Measurements from ENCODE around the gene CTSC. TPM values are rescaled to one million over a fixed set of nuclear protein-coding genes. Genes with fewer than 3 reads are reported as not detected.

CTSC gene
- total RNA-seq, 1 experiment from 2014 or later: 748 TPM

DNA sequence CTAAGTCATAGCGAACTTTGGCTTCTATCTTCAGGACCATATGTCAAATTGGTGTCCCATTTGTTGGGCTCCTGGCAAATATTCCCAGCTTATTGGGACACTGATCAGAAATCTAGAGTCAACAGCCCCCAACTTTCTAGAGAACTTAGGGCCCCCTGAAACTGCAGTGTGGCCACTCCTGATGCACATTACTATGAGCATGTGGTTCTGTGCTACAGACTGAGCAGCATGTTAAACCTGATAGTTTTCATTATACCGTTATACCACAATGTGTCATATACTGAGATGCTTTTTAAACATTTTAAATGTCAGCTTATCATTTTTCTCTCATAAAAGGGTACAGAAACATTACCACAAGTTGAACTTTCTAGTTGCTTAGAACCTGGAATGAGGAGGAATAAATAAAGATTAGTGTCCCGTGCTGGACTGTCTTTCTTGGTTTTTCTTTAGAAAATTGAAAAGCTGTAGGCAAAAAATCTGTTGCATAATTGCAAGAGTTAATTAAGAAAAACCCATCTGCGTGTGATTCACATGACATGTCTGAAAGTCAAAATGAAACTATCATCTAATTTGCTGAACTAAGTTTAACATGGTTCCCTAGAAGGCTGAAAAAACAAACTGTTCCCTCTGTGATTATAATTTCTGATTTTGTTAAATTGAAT lies 16.4 kb upstream of the CTSC start:
- no peak for DNase-seq (ENCODE audit: extremely low read depth, low read depth)

DNA sequence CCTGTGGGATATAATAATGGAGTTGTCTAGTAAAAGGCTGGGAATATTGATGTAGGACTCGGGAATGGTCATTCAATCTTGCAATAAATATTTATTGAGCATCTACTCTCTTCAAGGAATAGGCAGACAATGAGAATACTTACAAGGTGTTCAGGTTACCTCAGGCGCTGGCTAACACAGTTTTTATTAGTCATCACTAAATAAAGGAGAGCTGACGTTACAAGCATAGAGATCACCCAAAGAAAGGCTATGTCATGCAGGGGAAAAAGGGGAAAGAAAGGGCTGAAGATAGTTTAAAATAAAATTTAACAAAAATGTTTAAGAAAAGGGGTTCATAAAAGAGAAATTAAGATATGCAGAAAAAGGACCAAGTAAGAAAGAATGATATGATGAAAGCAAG lies 15.8 kb upstream of the CTSC start:
- DNase-seq (ENCODE audit: extremely low read depth, low read depth): no peak

DNA sequence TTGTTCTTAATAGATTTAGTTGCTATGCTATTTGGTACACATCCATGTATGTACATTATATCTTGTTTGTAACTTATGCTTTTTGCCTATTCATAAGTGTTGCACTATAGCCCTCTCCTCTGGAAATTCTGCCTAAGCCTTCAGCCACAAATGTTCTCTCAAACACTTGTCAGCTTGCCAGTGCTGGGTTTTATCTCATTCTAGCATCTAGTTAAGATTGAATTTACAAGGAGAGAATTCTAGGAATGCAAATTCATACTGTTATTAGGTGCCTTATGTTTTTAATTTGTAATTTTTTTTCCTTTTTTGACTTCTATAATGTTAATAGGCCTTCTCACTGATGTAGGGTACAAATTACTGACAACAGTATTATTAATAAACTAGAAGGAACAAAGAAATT lies 14.6 kb upstream of the CTSC start:
- DNase-seq (ENCODE audit: extremely low read depth, low read depth): no peak

DNA sequence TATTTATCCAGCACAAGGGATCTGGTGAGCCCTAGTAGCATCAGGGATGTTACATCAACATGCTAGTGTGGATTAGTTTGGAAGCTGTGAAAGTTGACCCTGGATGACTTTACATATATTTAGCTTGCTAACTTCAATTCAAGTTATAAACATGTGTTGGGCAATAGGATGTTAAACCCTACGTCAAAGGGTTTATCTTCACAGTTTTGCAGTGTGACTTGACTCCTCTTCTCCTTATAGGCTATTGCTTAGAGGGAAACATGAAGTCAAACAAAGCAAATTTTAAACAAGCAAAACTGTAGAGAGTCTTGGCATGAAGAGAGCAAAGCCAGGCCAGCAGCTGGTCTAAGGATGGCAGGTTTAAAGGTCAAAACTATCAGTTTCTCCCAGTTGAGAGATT lies 11.3 kb upstream of the CTSC start:
- peak; percentile 90 for DNase-seq (ENCODE audit: extremely low read depth, low read depth)

DNA sequence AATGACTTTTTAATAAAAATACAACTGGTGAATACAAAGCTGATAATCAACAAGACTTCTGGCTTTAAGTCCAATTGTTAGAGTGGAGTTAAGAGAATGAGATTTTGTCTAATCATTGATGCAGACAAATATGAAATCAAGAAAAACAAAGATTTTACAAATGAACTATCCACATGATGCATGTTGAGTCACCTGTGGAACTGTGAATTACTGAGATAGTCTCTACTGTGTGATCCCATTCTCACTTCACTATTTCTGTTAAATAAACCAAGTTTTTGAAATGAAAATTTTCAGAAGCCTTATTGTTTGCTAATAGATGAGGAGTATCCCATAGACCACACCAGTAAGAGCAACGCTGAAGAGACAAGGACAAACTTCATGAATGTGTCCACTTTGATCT lies 8.4 kb upstream of the CTSC start:
- no peak for DNase-seq (ENCODE audit: extremely low read depth, low read depth)

DNA sequence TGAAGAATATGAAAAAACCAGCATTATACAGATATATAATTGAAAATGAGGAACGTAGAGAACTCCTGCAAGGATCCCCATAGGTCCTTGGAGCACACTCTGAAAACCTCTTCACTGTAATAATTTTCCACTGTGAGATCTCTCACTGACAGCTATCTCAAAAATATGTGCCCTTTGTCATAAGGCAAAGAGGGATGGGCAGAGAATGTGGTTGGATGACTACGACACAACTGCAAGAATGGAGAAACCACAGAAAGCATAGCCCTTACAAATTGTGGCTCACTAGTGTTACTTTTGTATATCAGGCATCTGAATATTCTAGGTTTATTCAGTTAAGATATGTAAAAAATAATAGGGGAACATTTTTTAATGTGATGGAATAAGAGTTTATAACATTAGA lies 7.9 kb upstream of the CTSC start:
- no peak for DNase-seq (ENCODE audit: extremely low read depth, low read depth)

DNA sequence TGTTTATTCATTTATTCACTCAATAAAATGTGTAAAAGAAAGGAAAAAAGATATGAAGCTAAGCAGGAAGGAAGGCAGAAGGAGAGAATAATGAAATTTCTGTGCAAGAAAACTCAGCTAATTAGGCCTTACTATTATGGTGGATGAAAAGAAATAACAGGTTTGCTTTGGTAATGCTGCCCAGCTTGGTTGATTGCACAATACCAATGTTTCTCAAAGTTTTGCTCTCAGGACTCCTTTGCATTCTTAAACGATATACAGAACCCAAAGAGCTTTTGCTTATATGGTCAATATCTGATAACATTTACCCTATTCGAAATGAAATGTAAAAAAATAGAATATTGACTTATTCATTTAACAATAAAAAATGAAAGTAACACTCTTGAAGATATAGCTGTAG lies 7.3 kb upstream of the CTSC start:
- DNase-seq (ENCODE audit: extremely low read depth, low read depth): no peak

DNA sequence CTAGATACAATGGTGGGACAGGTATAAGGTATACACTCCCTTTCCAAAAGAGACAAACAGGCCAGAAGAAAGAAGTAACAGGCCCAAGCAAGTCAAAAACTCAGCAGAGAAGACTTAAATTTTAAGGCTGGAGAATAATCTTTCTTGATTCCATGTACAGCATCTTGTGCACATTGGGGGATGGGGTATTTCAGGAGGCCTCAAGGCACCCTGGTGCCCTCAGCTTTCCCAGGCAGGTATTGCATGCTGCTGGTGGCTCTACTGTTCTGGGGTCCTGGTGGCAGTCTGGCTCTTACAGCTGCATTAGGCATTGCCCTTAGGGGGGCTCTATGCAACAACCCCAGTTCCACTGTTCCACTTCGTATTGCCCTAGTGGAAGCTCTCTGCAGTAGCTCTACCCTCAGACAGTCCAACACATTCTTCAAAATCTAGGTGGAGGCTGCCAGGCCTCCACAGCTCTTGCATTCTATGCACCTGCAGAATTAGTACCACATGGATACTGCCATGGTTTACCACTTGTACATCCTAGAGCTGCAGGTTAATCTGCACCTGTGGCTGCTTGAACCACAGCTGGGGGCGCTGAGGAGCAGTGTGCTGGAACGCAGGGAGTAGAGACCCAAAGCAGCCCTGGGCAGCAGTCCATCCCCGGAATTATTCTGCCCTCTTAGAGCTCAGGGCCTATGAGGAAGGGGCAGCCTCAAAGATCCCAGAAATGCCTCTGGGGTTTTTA lies 4.2 kb upstream of the CTSC start:
- DNase-seq (ENCODE audit: extremely low read depth, low read depth): no peak

DNA sequence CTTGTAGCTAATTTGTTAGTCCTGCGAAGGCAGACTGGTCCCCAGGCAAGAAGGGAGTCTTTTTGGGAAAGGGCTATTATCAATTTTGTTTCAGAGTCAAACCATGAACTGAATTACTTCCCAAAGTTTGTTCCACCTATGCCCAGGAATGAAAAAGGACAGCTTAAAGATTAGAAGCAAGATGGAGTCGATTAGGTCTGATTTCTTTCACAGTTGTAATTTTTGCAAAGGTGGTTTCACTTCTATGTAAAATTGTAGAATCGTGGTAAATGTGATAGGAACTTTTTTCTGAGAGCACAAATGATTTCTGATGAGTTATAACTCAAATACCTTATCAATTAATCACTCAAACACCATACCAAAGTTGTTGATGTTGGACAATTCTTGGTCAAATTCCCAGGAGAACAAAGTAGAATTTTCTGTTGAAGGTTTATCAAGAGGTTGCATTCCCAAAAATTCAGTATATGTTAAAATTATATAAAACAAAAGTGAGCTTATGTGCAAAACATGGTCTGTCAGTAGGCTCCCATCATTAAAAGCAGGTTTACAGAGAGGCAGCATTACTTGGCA lies 2.9 kb upstream of the CTSC start:
- no peak for DNase-seq (ENCODE audit: extremely low read depth, low read depth)

DNA sequence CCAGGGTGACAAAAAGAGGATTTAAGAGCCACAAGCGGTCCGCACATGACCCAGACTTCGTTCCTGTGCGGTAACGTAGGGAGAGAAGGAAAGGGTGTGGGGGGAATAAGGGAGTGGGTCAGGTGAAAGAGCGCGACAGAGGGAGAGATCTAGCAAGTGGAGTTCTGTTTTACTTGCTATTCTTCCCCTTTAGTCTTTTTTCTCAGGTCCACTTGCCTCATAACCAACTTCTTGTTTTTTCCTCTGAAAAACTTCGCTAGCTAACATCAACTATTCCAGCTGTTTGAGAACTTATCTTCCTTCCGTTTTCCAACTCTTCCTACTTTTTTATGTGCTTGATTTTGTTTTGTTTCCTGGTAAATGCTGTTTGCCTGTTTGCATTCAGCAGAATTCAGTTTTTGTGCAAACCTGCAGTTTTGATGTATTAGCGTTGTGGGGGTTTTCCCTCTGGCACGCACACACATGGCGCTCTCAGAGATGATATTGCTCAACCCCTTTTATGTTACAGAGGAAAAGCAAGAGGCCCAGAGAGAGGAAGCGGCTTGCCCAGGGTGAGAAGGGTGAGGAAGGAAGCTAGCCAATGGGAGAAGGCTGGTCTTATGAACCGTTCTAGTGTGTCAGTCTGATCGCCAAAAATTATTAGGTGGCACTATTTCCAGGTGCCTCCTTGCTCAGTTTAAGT lies 592 bp upstream of the CTSC start:
- DNase-seq (ENCODE audit: extremely low read depth, low read depth): peak; percentile 61

DNA sequence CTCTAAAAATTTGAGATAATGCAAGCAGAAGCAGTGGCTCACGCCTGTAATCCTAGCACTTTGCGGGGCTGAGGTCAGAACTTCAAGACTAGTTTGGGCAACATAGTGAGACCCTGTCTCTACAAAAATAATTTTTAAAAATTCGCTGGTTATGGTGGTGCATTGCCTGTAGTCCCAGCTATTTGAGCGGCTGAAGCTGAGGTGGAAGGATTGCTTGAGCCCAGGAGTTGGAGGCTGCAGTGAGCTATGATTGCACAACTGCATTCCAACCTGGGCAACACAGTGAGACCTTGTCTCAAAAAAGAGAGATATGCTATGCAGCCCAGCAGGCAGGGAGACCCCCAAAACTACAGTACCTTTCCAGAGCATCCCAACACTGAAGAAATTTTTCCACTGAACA lies 2.3 kb downstream of the CTSC start:
- peak; percentile 22 for DNase-seq (ENCODE audit: extremely low read depth, low read depth)

DNA sequence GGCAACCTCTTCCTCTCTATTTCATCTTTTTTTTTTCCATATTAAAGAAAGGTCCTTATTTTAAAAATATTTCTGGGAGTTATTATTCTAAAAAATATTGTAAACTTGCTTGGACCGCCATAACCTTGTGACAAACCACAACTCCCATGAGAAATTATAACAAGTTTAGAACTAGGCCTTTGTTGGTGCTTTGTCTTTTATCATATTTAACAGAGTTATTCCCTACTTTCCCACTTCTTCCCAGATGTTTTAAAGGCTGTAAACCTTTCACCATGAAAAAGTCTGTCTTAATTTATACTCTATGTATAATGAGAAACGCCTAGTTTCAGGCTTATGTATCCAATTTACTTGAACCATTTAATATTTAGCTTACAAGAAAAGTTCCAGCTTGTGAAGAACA lies 3.7 kb downstream of the CTSC start:
- no peak for DNase-seq (ENCODE audit: extremely low read depth, low read depth)

DNA sequence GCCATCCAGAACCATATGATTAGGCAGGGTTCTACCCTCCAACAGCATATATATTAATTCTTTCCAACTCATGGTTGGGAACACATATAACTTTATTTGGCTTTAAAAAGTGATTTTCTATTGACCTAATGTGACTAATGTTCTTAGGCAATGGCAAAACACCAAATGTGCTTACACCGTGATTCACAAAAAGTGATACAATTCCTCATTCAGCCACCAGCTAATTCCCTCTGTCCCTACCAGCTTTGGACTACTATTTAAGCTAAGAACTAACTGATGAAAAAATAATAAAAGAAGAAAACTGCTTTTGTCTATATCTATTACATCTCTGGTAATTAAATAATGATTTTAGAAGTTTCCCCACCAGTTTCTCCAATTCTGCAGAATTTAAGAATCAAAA lies 4.7 kb downstream of the CTSC start:
- no peak for DNase-seq (ENCODE audit: extremely low read depth, low read depth)

DNA sequence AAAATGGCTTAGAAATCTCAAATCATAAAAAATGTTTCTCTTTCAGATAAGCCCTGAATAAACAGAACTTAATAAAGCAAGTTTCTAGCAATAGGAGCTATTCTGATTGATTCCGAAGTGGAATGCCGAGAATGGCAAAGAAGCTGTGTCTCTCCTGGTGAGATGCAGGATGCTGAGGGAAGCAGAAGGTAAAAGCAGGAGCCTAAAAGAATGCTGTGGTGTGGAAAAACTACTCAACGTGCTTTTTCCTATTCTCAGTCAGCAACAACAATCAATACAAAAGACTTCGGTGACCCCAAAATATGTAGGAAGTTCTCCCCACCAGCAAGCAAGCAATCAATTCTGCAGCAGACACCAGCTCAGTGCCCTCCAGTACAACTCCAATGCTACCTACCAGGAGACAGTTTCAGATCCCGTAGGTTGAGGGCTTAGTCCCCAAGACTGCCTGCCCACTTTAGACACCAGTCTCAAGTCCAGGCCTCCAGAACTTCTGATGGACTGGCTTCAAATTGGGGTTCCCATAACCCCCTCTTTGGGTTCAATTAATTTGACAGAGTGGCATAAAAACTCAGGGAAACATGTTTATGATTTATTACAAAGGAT lies 6.6 kb downstream of the CTSC start:
- DNase-seq (ENCODE audit: extremely low read depth, low read depth): no peak

DNA sequence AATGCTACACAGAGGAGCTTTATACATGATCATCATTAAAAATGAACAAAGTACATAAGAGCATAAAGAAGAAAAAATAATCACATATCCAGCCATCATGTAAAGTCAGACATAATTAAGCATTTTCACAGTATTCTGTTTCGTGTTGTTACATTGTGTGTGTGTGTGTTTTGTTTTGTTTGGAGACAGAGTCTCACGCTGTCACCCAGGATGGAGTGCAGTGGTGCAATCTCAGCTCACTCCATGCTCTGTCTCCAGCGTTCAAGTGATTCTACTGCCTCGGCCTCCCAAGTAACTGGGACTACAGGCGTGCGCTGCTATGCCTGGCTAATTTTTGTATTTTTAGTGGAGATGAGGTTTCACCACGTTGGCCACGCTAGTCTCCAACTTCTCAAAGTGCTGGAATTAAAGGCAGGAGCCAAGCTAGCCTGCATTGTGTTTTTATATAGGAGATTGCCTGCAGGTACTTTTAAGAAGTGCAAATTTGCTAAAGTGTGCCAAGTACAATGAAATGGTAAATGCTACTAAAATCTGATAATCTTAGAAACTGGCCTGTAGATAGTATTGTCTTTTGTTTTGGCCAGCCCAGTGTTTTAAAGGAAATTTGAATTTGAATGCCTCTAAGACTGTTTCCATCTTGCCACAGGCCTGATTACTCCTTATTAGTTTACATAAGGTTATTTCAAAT lies 7.8 kb downstream of the CTSC start:
- no peak for DNase-seq (ENCODE audit: extremely low read depth, low read depth)

DNA sequence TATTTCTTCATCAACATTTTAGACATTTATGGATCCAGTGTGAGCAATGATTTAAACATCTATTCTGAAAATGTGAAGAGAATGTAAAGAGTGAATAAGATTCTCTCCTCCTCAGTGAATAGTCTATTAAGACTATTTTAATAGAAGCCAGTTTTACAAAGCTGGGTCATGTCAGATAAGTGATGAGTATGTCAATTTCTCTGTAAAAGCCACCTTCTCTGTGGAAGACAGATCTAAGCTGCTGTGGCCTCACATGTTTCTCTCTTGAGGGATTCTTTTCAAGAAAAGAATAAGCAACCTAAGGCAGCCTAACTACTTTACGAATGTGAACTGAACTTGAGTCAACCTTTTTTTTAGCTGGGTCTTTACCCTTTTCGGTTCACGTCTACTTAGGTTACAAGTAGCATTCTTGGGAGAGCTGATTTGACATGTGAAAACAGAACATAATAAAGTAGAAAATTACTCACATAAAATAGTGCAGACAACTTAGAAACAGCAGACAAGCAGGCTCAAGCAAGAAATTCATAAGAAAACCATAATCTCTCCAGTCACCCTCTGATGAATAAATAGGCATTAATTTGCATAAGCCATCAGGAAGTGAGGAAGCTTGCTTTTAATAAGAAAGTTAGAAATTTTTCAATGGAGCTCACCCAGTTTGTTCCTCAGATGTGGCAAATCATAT lies 9.9 kb downstream of the CTSC start:
- no peak for DNase-seq (ENCODE audit: extremely low read depth, low read depth)

DNA sequence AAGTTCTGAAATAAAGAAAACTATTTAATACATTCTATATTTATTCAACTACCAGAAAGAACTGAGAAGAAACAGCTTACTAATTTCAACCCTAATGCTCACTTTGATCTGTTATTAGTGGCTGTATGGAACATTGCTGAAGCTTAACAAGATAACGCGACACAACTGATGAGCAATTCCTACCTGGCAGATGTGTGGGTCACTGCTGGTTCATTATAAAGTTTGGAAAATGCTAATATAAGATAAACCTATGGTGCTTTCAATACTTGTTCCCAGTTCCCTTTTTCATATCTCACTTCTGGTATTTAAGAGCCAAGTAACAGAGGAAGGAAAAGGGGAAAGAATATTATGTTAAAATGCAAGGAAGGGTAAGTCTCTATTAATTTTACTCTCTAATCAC lies 10.5 kb downstream of the CTSC start:
- no peak for DNase-seq (ENCODE audit: extremely low read depth, low read depth)

DNA sequence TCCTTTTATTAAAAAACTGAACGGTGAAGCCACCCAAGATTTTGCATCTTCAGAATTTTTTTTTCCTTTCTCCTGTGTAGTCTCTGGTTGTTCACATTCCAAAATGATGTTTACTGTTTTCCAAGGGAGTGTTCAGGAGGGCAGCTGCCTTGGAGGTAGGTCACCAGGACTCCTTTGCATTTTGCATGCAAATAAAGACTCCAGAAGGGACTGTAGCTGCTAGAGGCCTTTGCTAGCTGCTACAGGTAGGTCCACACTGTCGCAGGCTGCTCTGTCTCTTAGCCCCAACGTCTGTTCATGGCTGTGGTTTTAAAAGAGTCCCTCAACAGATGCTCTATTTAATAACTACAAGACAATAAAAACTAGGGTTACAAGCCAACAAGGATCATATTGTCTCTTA lies 11.4 kb downstream of the CTSC start:
- no peak for DNase-seq (ENCODE audit: extremely low read depth, low read depth)

DNA sequence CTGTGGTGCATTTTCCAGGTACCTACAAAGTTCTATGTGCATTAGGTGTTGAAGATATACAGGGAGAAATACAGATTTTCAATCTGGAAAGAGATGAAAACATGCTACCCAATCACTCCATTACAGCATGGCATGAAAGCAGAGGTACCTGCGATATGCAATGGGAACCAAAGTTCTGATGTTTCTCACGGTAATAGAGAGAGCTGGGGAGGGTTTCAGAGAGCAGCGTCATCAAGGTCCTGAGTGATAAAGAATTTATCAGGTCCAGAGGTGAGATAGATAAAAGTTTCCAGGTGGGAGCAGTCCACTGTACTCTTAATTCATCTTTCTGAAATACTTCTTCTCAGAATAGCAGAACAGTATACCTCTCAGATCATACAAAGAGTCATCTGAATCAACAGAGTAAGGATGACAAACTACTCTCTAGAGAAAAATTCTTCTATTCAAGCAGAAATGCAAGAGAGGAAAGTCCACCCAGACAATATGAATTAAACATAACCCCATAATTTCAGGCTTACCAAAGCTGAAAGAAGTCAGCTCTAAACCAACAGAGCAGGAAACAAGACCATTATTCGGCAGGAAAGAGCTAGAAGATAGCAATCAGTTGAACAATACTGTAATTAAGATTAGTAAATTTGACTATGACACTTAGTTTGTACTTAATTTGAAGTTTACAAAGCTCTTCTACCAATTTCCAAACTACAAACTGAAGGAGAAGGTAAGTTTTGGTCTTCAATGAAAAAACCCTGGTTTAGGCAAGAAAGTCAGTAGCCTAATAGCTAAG lies 12.8 kb downstream of the CTSC start:
- no peak for DNase-seq (ENCODE audit: extremely low read depth, low read depth)

Measured in NCI-H460 (cell line).